Hippocampal formation (tissue), 2 donors: Measurements from ENCODE around the gene NOA1.
"Not testable (repeated sequence)": the region's sequence is repeated elsewhere in the genome, so short reads cannot be mapped to it uniquely, and the experiment has no call there.

Source experiments
- DNase-seq, 2 donors: peaks; one replicate each; lab custom pipeline; 2025; lab: John Stamatoyannopoulos, UW

Gene NOA1

GRCh38 chr4:56958111-56958517, 19.3 kb downstream of the NOA1 start:
- DNase-seq: peak; percentile 11 to 35

- peak in 1 of 2 donors; percentile 73 for DNase-seq
Measured at GRCh38 chr4:56953680-56954520, 23.5 kb downstream of the NOA1 start.

- no peak for DNase-seq
Measured at GRCh38 chr4:56941403-56941802, 36.0 kb downstream of the NOA1 start.

- DNase-seq: no peak
Measured at GRCh38 chr4:56940971-56941370, 36.4 kb downstream of the NOA1 start.

DNA sequence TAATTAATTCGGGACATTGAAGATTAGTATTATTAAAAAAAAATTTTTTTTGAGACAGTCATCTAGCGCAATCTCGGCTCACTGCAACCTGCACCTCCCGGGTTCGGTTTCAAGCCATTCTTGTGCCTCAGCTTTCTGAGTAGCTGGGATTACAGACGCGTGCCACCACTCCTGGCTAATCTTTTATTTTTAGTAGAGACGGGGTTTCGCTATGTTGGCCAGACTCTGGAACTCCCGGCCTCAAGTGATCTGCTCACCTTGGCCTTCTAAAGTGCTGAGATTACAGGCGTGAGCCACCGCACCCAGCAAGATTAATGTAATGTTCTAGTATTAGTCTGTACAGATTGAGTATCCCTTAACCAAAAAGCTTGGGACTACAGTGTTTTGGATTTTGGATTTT, 37.0 kb downstream of the NOA1 start:
- no peak for DNase-seq

DNA sequence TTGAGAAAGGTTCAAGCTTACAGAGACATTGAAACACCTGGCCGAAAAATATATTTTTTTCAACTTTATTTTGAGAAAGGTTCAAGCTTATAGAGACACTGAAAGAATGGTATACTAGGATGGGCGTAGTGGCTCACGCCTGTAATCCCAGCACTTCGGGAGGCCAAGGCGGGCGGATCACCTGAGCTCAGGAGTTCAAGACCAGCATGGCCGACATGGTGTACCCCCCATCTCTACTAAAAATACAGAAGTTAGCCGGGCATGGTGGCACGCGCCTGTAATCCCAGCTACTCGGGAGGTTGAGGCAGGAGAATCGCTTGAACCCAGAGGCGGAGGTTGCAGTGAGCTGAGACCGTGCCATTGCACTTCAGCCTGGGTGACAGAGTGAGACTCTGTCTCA, 37.6 kb downstream of the NOA1 start:
- not testable (repeated sequence) for DNase-seq

- no peak for DNase-seq
Measured at GRCh38 chr4:56937262-56937661, 40.1 kb downstream of the NOA1 start.

DNA sequence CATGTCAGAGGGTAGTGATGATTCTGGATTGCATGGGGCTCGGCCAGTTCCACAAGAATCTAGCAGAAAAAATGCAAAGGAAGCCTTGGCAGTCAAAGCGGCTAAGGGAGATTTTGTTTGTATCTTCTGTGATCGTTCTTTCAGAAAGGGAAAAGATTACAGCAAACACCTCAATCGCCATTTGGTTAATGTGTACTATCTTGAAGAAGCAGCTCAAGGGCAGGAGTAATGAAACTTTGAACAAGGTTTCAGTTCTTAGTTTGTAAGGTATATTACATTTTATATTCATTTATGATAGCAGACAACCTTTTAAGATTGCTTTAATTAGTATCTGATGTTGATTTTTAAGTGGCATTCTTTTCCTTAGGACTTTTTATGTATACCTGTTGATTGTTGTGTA, 45.5 kb downstream of the NOA1 start:
- no peak for DNase-seq

DNA sequence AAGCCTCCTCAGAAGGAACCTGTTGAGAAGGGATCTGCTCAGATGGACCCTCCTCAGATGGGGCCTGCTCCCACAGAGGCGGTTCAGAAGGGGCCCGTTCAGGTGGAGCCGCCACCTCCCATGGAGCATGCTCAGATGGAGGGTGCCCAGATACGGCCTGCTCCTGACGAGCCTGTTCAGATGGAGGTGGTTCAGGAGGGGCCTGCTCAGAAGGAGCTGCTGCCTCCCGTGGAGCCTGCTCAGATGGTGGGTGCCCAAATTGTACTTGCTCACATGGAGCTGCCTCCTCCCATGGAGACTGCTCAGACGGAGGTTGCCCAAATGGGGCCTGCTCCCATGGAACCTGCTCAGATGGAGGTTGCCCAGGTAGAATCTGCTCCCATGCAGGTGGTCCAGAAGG, 46.8 kb downstream of the NOA1 start:
- DNase-seq: no peak

DNA sequence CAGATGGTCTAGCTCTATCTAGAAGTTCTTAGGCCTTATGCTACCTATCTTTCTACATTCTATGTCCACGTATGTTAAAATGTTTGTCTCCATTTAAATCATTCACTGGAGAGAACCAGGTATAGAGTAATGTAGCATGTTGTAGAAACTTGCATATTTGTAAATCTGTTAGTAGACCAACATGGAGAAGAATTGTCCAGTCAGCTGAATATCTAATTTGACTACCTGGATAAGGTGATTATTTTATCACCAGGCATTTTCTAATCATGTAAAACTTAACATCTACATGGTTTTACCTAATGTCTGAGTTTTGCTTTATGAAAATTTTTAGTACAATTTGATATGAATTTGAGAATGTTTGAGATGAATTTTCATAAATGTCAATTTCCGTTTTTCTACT, 50.2 kb downstream of the NOA1 start:
- no peak for DNase-seq

- not testable (repeated sequence) for DNase-seq
Measured at GRCh38 chr4:56914977-56915376, 62.4 kb downstream of the NOA1 start.

DNA sequence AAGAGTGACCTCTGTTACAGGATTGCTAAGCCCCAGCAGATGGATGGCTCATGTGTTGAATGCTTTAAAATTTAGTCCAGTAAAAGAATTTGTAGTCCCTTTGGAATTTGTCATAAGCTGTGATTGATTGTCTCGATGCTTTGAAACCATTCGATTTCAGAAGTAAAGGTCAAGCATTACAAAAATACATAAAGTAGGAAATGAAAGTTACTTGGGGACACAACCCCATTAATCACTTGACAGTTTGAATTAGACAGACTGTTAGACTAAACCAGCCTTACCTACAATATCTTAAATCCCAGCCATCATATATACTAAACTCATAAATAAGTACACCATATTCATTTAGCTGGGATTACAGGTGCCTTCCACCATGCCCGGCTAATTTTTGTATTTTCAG, 63.1 kb downstream of the NOA1 start:
- no peak for DNase-seq
